ENCODE measurements around the gene PDE6D. TPM values are rescaled to one million over a fixed set of nuclear protein-coding genes. Genes with fewer than 3 reads are reported as not detected.
A peak's percentile ranks its signal among the peaks of the same experiment; 100 is the strongest.

PDE6D gene
- total and polyA plus RNA-seq, 2 of the 13 experiments (the other 11 are each of a cell fraction or from before 2014, with no cell fraction given): 14.1 to 23.2 TPM

- intact Hi-C loops (cut with micrococcal nuclease; ENCODE audit: unreplicated experiment): loop anchor here (2.0 kb wide), 1 partner anchor 27 kb away; no protein-coding TSS in a partner anchor
- no peak for FAIRE-seq
- Histone ChIP-seq H3K9me3 (ENCODE audit: low read length) (no peaks in the 10 kb centered on the region), H3K27me3 (ENCODE audit: control insufficient read depth in 1 of 2, insufficient read depth in 2 of 2, low read length in 2 of 2) (peaks cover 4 to 25% of the 10 kb centered on the region in 2 experiments; a peak in 3 of 5 replicates), H3K36me3 (replicated peaks in 1 of 2; ENCODE audit: control insufficient read depth in 1 of 2, insufficient read depth in 2 of 2, low read length in 2 of 2) (no peaks in the 10 kb centered on the region), H3K9ac (ENCODE audit: insufficient read depth, low read depth, low read length) (no peak overlapping the region), H3K4me2 (ENCODE audit: low read depth, low read length) (peak overlapping the region; percentile 71; the same call in 1 of the 2 replicates), H3K4me1 (ENCODE audit: insufficient read depth, low read length) (peaks cover 46% of the 10 kb centered on the region), H3K27ac (ENCODE audit: extremely low read length, insufficient read depth, low read length) (no peak overlapping the region), H3K79me2 (ENCODE audit: insufficient read depth, low read length) (no peaks in the 10 kb centered on the region), H4K20me1 (ENCODE audit: insufficient read depth, low read length) (no peaks in the 10 kb centered on the region), H3K4me3 (replicated peaks in 1 of 3; ENCODE audit: insufficient read depth in 1 of 3, low read depth in 2 of 3, low read length in 3 of 3) (peak overlapping the region in 1 of 3 experiments; percentile 55; a peak in 1 of 6 replicates), H2AFZ (ENCODE audit: low read length) (no peak overlapping the region)
- no peak for DNase-seq (ENCODE audit: low spot score)
- no peak for ATAC-seq
- WGBS (ENCODE audit: low lambda C conversion rate): 86% methylated on average over 4 of the region's 4 CpGs
- POLR2A ChIA-PET: interaction anchor here (1.0 to 5.3 kb wide), 9 partner anchors 8 to 27 kb away, joined by 3 to 44 read pairs (median 11); partner anchors contain the start of gene PTMA
- CTCF ChIA-PET (ENCODE audit: low intra/inter-chr PET ratio, low total read pairs): interaction anchor here (1.9 to 4.1 kb wide), 2 partner anchors 22 to 27 kb away, joined by 8 to 59 read pairs; no protein-coding TSS in a partner anchor
- in situ Hi-C loops (cut with HindIII; ENCODE audit: extremely low pct_ligation_motif_present, low pct_unique_long_range_greater_than_20kb): no loop called here
- BruUV-seq (replicated peaks): no TSS peak
- no peak for TF ChIP-seq ZNF276 (CRISPR knock-in tag; IDR thresholded peaks at IDR 0.05; ENCODE audit: low read depth)
- TF ChIP-seq ZNF333 (CRISPR knock-in tag; IDR thresholded peaks at IDR 0.05; ENCODE audit: borderline replicate concordance): no peak
- no peak for TF ChIP-seq KAT8 (CRISPR knock-in tag; IDR thresholded peaks at IDR 0.05)
- TF ChIP-seq TAF1 (CRISPR knock-in tag; IDR thresholded peaks at IDR 0.05): no peak
- peak; percentile 94 for TF ChIP-seq ZMYM3 (CRISPR knock-in tag; IDR thresholded peaks at IDR 0.05)
- no peak for TF ChIP-seq KIAA2018 (CRISPR knock-in tag; IDR thresholded peaks at IDR 0.05; ENCODE audit: borderline replicate concordance)
- TF ChIP-seq DBP (CRISPR knock-in tag; IDR thresholded peaks at IDR 0.05; ENCODE audit: not compliant biosample characterization): no peak
- TF ChIP-seq ZBTB8A (CRISPR knock-in tag; IDR thresholded peaks at IDR 0.05; ENCODE audit: borderline replicate concordance, low read depth): no peak
- TF ChIP-seq ZNF260 (CRISPR knock-in tag; IDR thresholded peaks at IDR 0.05; ENCODE audit: borderline replicate concordance, low read depth): no peak
- TF ChIP-seq ZBTB38 (CRISPR knock-in tag; IDR thresholded peaks at IDR 0.05): no peak
- no peak for TF ChIP-seq HMGA1 (CRISPR knock-in tag; conservative IDR thresholded peaks at IDR 0.05)
- TF ChIP-seq ADNP (CRISPR knock-in tag; IDR thresholded peaks at IDR 0.05): peak; percentile 87
- no peak for TF ChIP-seq RELA (CRISPR knock-in tag; IDR thresholded peaks at IDR 0.05)
- no peak for TF ChIP-seq CCAR2 (optimal IDR thresholded peaks at IDR 0.05; ENCODE audit: low read depth, low read length)
Measured at GRCh38 chr2:231687961-231688360, 93.1 kb downstream of the PDE6D start.
